AG04449 (cell line): ENCODE data around the gene NKD2.

Experiments
- CTCF ChIA-PET: fragments of 350-600 bp; formaldehyde crosslinking; extraction: SDS; loops from one replicate; lab custom pipeline; 2021; ENCODE audit warnings: antibody characterized with exemption; lab: Yijun Ruan, JAX
- POLR2A ChIA-PET: fragments of 400-600, 350-600 bp; formaldehyde crosslinking; extraction: SDS; loops from one replicate; lab custom pipeline; 2020; ENCODE audit warnings: antibody characterized with exemption, inconsistent platforms; lab: Yijun Ruan, JAX
- DNase-seq: peaks from one replicate; pipeline ENCODE4 v3.0.0-alpha.2; 2010; ENCODE audit warnings: low read depth, low spot score
- H3K4me3 ChIP-seq: 2 replicates; pipeline ENCODE4 v1.5.1; 2011; ENCODE audit warnings: low read depth, mild to moderate bottlenecking, control low read depth, low read length
- TF ChIP-seq, protein P1 (sequence below): IDR thresholded peaks from one replicate; pipeline ENCODE4 v1.5.1; 2011; ENCODE audit warnings: mild to moderate bottlenecking, moderate library complexity, low read length, control low read depth, inconsistent platforms; ENCODE audit not compliant: insufficient read depth; ENCODE audit errors: missing control alignments

Gene NKD2

DNA sequence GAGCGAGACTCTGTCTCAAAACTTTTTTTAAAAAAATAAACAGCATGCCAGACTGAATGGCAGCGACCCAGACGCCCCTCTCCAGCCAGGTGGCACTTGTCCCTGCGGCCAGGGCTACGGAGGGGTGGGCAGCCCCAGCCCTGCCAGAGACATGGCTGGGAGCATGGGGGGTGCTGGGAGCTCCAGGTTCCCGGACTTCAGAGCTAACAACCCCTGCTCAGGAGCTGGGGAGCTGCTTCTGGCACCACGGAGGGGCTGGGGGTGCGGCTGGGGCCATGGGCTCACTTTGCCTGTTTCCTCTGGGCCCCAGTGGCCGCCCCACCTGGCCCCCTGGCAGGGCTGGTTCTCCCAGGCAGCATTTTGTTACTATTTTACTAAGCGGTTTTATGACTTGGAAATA is 53.3 kb downstream of the NKD2 start:
- no peak overlapping the region for H3K4me3 ChIP-seq
- DNase-seq = no peak
- ChIA-PET CTCF (no interaction called here), POLR2A (no interaction called here)
- TF ChIP-seq, protein P1, sequence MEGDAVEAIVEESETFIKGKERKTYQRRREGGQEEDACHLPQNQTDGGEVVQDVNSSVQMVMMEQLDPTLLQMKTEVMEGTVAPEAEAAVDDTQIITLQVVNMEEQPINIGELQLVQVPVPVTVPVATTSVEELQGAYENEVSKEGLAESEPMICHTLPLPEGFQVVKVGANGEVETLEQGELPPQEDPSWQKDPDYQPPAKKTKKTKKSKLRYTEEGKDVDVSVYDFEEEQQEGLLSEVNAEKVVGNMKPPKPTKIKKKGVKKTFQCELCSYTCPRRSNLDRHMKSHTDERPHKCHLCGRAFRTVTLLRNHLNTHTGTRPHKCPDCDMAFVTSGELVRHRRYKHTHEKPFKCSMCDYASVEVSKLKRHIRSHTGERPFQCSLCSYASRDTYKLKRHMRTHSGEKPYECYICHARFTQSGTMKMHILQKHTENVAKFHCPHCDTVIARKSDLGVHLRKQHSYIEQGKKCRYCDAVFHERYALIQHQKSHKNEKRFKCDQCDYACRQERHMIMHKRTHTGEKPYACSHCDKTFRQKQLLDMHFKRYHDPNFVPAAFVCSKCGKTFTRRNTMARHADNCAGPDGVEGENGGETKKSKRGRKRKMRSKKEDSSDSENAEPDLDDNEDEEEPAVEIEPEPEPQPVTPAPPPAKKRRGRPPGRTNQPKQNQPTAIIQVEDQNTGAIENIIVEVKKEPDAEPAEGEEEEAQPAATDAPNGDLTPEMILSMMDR = no peak

DNA sequence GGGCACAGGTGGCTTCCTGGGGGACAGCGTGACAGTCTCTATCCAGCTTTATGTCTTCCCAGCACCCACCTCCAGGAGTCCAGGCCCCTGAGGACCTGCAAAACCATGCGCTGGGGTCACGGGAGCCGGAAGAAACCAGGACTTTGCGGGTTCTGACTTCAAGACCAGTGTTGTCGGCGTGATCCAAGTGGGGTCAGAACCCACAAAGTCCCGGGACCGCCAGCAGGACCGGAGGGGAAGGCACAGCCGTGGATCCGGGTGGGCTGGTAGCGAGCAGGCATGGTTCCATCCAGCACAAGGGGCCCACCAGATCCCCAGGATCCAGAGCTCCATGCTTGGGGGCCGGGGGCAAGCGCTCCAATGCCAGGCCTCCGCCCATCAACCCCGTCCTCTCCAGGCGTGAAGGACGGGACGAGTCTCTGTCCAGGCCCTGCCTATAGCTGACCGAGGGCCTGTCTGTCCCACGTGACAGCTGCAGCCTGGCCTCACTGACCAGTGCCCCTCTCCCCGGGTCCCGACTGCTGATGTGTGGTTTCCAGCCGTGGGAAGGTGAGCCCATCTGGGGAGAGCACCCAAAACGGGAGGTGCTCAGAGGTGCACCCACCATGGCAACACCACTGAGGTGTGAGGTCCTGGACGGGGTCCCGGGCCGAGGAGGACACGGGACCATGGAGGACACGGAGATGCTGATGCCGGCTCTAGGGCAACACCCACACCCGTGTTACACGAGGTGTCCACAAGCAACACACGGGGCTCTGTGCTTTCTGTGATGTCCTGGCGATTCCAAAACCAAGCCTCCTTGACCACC is 54.4 kb downstream of the NKD2 start:
- ChIA-PET CTCF (no interaction called here), POLR2A (no interaction called here)
- no peak overlapping the region for H3K4me3 ChIP-seq
- TF ChIP-seq, protein P1 = no peak
- DNase-seq = no peak

DNA sequence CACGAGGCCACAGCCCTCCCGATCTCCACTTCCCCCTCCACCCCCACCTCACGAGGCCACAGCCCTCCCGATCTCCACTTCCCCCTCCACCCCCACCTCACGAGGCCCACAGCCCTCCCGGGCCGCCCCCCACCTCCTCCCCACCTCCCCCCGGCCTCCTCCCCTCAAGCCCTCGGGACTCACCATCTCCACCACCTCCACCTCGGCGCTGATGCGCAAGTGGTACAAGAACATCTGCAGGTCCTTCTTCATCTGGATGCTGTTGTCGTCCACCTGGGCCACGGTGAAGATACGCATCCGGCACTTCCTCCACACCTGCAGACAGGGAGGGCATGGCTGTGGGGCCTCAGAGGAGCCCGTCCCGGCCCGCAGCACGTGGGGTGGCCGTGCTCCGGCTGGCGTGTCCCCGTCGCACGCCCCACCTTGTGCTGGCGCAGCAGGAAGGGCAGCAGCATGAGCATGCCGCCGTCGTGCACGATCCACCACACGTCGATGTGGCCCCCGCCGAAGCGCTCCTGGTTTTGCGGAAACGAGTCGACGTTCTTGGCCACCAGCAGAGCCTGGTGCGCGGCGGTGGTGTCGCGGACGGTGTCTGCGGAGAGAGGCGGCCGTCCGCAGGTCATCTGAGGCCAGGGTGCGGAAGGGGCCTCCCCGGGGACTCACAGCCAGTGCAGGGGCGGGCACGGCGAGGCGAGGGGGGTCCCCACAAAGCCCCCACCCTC is 55.2 kb downstream of the NKD2 start:
- ChIA-PET CTCF (no interaction called here), POLR2A (no interaction called here)
- no peak overlapping the region for H3K4me3 ChIP-seq
- TF ChIP-seq, protein P1 = no peak
- DNase-seq = no peak

DNA sequence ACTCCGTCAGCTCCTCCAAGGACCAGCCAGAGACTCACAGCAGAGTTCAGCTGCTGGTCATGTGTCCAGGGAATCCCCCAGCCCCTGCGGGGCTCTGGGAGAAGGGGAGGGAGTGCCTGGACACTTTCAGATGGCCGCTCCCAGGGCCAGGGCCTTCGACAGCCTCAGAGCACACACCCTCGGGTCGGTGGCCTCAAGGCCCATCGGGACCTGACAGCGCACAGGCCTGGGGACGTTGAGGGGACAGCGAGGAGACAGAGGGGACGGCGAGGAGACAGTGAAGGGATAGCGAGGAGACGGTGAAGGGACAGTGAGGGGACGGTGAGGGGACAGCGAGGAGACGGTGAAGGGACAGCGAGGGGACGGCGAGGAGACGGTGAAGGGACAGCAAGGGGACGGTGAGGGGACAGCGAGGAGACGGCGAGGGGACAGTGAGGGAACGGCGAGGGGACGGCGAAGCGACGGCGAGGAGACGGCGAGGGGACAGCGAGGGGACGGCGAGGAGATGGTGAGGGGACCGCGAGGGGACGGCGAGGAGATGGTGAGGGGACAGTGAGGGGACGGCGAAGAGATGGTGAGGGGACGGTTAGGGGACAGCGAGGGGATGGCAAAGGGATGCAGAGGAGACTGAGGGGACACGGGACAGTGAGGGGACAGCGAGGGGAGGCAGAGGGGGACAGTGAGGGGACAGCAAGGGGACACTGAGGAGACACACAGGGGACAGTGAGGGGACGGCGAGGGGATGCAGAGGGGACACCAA is 56.0 kb downstream of the NKD2 start:
- ChIA-PET CTCF (no interaction called here), POLR2A (no interaction called here)

DNA sequence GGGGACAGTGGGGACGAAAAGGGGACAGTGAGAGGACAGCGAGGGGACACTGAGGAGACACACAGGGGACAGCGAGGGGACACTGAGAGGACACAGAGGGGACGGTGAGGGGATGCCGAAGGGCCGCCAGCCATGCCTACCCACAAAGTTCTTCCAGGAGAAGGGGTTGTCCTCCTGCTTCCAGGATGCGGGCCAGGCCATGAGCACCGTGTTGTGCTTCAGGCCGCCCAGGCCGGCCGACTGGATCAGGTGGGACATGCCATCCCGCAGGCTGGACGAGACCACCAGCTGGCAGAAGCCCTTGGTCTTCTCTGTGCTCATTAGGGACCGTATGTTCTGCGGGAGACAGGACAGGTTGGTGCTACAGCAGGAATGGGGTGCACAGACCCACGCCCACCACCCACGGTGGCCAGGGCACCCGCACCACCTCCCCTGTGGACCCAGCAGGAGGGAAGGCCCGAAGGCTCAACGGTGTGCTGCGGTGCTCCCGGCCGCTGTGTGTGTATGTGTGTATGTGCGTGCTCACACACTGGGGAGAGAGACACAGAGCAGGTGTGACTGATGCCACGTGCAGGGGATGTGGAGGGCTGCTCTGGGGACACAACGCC is 56.6 kb downstream of the NKD2 start:
- ChIA-PET POLR2A (no interaction called here), CTCF (no interaction called here)
- TF ChIP-seq, protein P1 = no peak
- H3K4me3 ChIP-seq = no peak overlapping the region
- no peak for DNase-seq

More for the DNA sequence above, 56.0 kb downstream of the NKD2 start:
- no peak overlapping the region for H3K4me3 ChIP-seq
- TF ChIP-seq, protein P1 = no peak
- no peak for DNase-seq
